IPS-NIHi7 (cell line): ENCODE results near the gene JARID2.

Experiments
- DNase-seq: peaks from one replicate; pipeline ENCODE4 v3.0.0; 2012; ENCODE audit warnings: mixed read lengths; ENCODE audit errors: extremely low spot score

The JARID2 gene

GRCh38 chr6:15374119-15374518, 128.2 kb downstream of the JARID2 start:
- no peak for DNase-seq

- DNase-seq = no peak
Observed at GRCh38 chr6:15375018-15375417, 129.1 kb downstream of the JARID2 start.

DNA sequence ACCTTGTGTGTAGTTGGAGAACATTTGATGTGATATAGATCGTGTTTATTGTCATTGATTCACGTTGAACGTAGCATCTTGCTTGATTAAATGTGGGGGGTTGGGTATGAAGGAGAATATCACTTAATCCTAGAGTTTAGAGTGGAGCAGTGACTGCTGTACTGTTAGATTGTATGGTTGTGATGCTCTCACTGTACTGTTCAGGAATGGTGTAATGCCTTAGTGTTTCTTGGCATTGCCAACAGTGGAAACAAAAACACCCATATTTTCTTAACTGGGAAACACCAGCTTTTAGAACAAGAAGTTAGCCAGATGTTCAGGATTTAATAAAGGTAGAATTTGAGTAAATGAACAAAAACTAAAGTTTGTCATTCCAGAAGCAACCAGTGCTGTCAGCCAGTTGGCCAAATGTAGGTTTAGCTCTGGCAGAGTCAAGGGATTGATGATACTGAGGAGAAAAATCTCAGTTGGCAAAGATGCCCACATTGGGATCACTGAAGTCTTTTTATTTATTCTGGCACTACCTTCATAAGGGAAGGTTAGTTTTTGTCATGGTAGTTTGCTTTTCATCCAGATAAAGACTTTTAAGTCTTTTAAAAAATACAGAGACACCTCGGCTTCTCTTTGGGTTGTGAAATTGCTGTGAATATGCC, 129.9 kb downstream of the JARID2 start:
- no peak for DNase-seq

- DNase-seq = no peak
Observed at GRCh38 chr6:15376900-15377487, 131.1 kb downstream of the JARID2 start.

DNA sequence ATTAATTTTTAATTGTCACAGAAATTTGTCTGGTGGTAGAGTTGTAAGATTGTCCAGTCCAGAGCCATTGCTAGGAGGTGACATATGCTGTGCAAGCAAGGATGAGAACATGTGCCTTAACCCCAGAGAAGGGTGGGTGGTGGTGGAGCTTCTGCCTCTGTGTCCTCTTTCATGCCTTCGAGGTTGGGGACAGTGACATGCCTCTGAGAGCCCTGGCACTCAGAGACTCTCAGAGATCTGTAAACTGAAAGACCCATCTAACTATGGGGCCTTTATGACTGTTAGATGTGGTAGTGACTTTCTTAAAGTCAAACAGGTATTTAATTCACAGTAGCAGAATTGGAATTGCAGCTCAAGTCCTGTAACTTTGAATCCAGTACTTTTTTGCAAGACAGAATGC, 132.4 kb downstream of the JARID2 start:
- no peak for DNase-seq

GRCh38 chr6:15378866-15379265, 133.0 kb downstream of the JARID2 start:
- no peak for DNase-seq

GRCh38 chr6:15380351-15380750, 134.5 kb downstream of the JARID2 start:
- DNase-seq = no peak

GRCh38 chr6:15382089-15382488, 136.2 kb downstream of the JARID2 start:
- DNase-seq = no peak

DNA sequence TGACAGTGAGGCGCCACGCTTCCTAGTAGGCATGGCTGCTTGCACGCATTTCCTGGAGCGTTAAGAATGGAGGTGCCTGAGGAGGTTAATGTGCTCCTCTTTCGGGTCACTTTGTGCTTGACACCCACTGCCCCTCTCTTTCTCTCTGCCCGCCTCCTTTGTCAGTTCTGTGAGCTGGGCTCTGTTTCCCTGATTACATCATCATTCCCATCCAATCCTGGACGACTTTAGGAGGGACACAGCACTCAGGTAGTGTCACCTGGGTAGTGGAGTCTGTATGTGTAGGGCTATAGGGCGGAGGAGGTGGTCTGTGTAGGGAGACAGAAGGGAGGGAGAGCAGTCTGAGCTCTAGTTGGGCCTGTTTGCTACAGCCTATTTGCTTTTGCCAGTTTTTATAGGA, 136.8 kb downstream of the JARID2 start:
- DNase-seq = no peak

- no peak for DNase-seq
Observed at GRCh38 chr6:15384901-15385300, 139.0 kb downstream of the JARID2 start.

GRCh38 chr6:15385521-15385920, 139.7 kb downstream of the JARID2 start:
- no peak for DNase-seq

- DNase-seq = no peak
Observed at GRCh38 chr6:15386110-15386755, 140.4 kb downstream of the JARID2 start.

DNA sequence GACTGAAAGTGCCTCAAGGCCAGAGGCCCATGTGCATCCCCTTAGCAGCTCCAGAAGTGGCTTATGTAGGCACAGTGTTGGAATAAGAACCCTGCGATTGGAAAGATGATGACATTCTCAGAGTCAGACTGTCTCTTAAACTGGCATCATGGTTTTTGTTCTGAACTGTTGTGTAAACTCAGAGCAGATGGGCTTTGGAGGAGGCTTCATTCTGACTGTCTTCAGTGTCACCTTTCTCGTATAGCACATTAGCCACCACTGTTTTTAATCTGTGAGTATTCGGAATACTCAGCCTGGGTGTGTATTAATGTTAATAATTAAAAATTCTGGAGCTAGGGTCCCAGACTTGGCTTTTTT, 140.9 kb downstream of the JARID2 start:
- DNase-seq = no peak

GRCh38 chr6:15387118-15387517, 141.2 kb downstream of the JARID2 start:
- no peak for DNase-seq

DNA sequence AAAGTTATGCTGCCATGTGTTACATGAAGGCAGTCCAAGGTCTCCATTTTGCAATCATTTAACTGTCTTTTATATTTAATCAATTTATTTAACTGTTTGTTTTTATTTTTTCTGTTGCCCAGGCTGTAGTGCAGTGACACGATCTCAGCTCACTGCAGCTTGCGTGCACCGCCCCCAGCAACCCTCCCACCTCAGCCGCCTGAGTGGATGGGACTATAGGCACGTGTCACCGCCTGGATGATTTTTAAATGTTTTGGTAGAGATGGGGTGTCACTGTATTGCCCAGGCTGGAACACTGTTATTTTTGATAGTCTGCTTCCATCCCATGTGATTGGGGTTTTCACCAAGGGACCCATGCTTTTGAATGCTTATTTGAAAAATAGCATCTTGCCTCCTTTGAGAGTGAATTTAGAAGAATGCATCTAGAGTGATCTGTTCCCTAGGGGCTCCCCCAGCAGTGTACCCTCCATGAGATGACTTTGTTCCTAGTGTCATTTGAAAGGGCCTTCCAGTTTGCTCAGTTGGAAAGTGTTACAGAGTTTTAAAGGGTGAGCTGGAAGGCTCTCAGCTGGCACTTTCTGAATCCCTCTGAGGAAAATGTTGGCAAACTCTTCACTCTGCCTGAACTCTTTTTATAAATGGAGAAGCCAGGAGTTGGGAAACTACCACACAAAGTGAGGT, 143.4 kb downstream of the JARID2 start:
- DNase-seq = no peak

GRCh38 chr6:15389765-15390723, 144.2 kb downstream of the JARID2 start:
- DNase-seq = peak; percentile 64

GRCh38 chr6:15391500-15391899, 145.6 kb downstream of the JARID2 start:
- no peak for DNase-seq

DNA sequence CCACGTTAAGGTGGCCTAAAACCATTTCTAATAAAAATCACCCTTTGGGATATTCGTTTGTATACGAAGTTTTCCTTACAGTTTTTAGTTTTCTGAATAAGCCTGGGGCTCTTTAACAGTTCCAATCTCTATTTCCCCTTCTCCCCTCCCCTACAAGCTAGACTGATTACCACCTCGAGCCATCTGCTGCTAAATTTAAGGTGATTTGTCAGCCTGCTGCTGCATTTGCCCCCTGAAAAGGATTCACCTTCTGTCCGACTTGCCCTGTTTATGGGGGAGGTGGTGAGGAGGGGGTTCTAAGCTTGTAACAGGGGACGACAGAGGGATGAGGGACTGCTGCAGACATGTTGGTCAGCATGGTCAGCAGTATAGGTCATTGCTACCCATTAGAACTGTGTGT, 146.3 kb downstream of the JARID2 start:
- no peak for DNase-seq

DNA sequence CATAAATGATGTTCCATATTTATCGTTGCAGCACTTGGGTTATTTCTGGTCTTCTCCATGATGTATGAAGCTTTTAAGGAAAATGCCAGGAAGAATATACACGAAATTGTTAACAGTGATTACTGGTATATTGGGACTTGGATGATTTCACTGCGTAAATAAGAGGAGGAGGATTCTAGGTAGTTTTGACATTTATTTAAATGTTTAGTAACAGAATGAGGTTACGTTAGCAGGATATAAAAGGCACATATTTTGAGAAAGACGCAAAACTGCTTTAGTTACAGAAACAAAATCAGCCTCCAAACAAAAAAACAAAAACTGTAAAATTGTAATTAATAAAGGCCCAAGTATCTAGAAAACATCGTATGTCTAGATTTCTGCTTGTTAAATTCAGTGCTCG, 147.7 kb downstream of the JARID2 start:
- DNase-seq = no peak

- DNase-seq = no peak
Observed at GRCh38 chr6:15395087-15395486, 149.2 kb downstream of the JARID2 start.

GRCh38 chr6:15396808-15397207, 150.9 kb downstream of the JARID2 start:
- no peak for DNase-seq
